OCI-LY7 (cell line): ENCODE data around the gene RALB. TPM values are rescaled to one million over a fixed set of nuclear protein-coding genes. Genes with fewer than 3 reads are reported as not detected.
"Not testable (repeated sequence)": the region's sequence is repeated elsewhere in the genome, so short reads cannot be mapped to it uniquely, and the experiment has no call there.

Experiments used
- BruUV-seq: library from RNA; stranded (reverse); fragments of 400-500 nt; replicated peaks from 2 replicates; lab custom pipeline; 2021; lab: Mats Ljungman, UMichigan
- CTCF ChIA-PET: fragments of 300-600 bp; sonication (Branson Sonifier 250); formaldehyde crosslinking; loops from one replicate; lab custom pipeline; 2022; ENCODE audit warnings: antibody characterized with exemption; ENCODE audit not compliant: unreplicated experiment; lab: Charles Lee
- POLR2A ChIA-PET: fragments of 300-600 bp; sonication (Branson Sonifier 250); formaldehyde crosslinking; loops from one replicate; lab custom pipeline; 2022; ENCODE audit warnings: antibody characterized with exemption; lab: Charles Lee
- DNase-seq: peaks from one replicate; pipeline ENCODE4 v3.0.0-alpha.2; 2015; ENCODE audit warnings: low spot score
- H2AFZ ChIP-seq: fragments of 200-600 bp; sonication (generic), shearing (Covaris generic); 2 replicates; pipeline ENCODE4 v1.6.1; 2014; ENCODE audit warnings: mild to moderate bottlenecking, antibody characterized with exemption, low read length, moderate library complexity
- H3K27ac ChIP-seq: fragments of 200-600 bp; sonication (generic); 2 replicates; pipeline ENCODE4 v1.5.1; 2014; ENCODE audit warnings: mixed run types, low read depth, mild to moderate bottlenecking, moderate library complexity, low read length, inconsistent platforms; ENCODE audit not compliant: poor library complexity, severe bottlenecking
- H3K36me3 ChIP-seq: fragments of 200-600 bp; sonication (generic); 2 replicates; pipeline ENCODE4 v1.6.1; 2014; ENCODE audit warnings: mild to moderate bottlenecking, antibody characterized with exemption, low read length, moderate library complexity, mixed read lengths; ENCODE audit not compliant: insufficient read depth
- H3K4me1 ChIP-seq: fragments of 200-600 bp; sonication (generic); 2 replicates; pipeline ENCODE4 v1.5.1; 2014; ENCODE audit warnings: mild to moderate bottlenecking, low read length; ENCODE audit not compliant: insufficient read depth, poor library complexity, severe bottlenecking
- H3K4me2 ChIP-seq: fragments of 200-600 bp; sonication (generic); 2 replicates; pipeline ENCODE4 v1.6.1; 2014; ENCODE audit warnings: mild to moderate bottlenecking, low read length
- H3K4me3 ChIP-seq: fragments of 200-600 bp; sonication (generic); 2 replicates; pipeline ENCODE4 v1.5.1; 2014; ENCODE audit warnings: mild to moderate bottlenecking, low read depth, low read length; ENCODE audit not compliant: poor library complexity, severe bottlenecking
- H3K79me2 ChIP-seq: fragments of 200-600 bp; sonication (generic); 2 replicates; pipeline ENCODE4 v1.6.1; 2016; ENCODE audit warnings: low read depth, mild to moderate bottlenecking, low read length, moderate library complexity, mixed read lengths; ENCODE audit not compliant: insufficient read depth
- H3K9me2 ChIP-seq: fragments of 200-600 bp; sonication (generic); 2 replicates; pipeline ENCODE4 v1.6.1; 2016; ENCODE audit warnings: mild to moderate bottlenecking, low read length, mixed read lengths; ENCODE audit not compliant: insufficient read depth
- H3K9me3 ChIP-seq: fragments of 200-600 bp; sonication (generic); 2 replicates; pipeline ENCODE4 v1.6.1; 2014; ENCODE audit warnings: mild to moderate bottlenecking, mixed run types, low read length, mixed read lengths
- H4K20me1 ChIP-seq: fragments of 200-600 bp; sonication (generic); 2 replicates; pipeline ENCODE4 v1.6.1; 2014; ENCODE audit warnings: mild to moderate bottlenecking, antibody characterized with exemption, low read length, moderate library complexity, mixed read lengths; ENCODE audit not compliant: insufficient read depth
- EZH2phosphoT487 ChIP-seq: fragments of 200-600 bp; sonication (generic); IDR thresholded peaks from 2 replicates; pipeline ENCODE4 v1.6.1; 2018; ENCODE audit warnings: low read depth, borderline replicate concordance, mild to moderate bottlenecking, mixed run types, antibody characterized with exemption, low read length, moderate library complexity, mixed read lengths
- intact Hi-C: fragments of 100-400 bp; cut with micrococcal nuclease; formaldehyde crosslinking; loops from one replicate; pipeline ENCODE4 v1.10.0; 2022; ENCODE audit not compliant: unreplicated experiment
- total RNA-seq, 2 experiments: library from RNA; depleted of rRNA in 1 of 2; stranded (reverse); fragments of >200 nt in 1 of 2; shearing (Covaris generic) in 1 of 2; gene quantifications; 2 replicates each; pipeline ENCODE4 v1.2.3, GENCODE V29; 2014 to 2022
- TF ChIP-seq, protein P1 (sequence below): fragments of 200-600 bp; sonication (generic); conservative IDR thresholded peaks from 2 replicates; pipeline ENCODE4 v1.5.1; 2014; ENCODE audit warnings: mild to moderate bottlenecking, antibody characterized with exemption, low read length, moderate library complexity, mixed read lengths

The RALB gene
- total RNA-seq, 2 experiments from 2014 or later = 16.2 to 23.6 TPM

DNA sequence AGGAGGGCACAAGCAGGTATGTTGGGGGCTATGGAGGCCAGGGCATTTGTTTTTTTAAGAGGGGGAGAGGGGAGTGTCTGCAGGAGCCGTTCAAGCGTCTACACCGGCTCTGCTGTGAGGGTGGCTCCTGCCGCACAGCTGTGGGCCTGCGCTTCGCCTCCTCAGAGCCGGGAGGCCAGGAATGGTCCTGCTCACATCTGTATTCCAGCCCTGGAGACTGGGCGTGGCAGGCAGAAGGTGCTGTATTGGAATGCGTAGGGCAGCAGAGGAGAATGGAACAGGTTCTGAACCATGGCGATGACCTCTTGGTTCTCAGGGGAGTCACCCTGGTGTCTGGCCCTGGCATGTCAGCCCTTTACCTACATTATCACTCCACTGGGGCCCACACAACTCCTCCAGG, 66.5 kb downstream of the RALB start:
- BruUV-seq = no TSS peak

DNA sequence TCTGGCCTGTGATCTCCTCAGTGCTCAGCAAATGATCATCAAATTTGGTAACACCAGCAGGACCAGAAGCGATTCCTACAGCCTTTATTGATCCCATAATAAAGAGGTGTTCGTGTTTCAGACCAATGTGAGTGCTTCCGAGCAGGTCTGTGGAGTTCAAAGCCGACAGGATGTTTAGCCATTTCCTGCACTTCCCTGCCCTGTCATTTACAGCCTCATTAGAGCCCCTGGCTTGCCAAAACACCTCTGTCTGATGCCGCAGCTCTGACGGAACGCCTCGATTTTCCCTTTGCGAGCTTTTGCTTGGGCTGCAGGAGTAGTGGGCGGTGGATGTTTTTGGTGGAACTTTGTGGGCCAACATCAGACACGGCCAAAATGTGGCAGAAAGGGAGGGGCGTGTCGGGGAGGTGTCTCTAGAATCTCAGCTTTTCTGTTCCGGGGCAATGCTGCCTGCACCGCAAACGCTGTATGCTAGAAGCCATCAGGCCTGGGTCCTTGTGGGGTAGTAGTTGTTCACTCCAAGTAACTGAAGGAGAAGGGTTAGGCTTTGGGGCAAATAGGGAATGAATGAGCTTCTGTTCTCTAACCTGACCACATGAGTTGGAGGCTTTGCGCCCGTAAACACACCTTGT, 67.2 kb downstream of the RALB start:
- TF ChIP-seq, protein P1, sequence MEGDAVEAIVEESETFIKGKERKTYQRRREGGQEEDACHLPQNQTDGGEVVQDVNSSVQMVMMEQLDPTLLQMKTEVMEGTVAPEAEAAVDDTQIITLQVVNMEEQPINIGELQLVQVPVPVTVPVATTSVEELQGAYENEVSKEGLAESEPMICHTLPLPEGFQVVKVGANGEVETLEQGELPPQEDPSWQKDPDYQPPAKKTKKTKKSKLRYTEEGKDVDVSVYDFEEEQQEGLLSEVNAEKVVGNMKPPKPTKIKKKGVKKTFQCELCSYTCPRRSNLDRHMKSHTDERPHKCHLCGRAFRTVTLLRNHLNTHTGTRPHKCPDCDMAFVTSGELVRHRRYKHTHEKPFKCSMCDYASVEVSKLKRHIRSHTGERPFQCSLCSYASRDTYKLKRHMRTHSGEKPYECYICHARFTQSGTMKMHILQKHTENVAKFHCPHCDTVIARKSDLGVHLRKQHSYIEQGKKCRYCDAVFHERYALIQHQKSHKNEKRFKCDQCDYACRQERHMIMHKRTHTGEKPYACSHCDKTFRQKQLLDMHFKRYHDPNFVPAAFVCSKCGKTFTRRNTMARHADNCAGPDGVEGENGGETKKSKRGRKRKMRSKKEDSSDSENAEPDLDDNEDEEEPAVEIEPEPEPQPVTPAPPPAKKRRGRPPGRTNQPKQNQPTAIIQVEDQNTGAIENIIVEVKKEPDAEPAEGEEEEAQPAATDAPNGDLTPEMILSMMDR = no peak
- no peak for TF ChIP-seq EZH2phosphoT487
- ChIA-PET CTCF (no interaction called here), POLR2A (interaction anchor here (0.7 kb wide), 1 partner anchor 440 kb away, joined by 5 read pairs; no protein-coding TSS in a partner anchor)
- Histone ChIP-seq H3K4me1 (no peaks in the 10 kb centered on the region), H3K27ac (no peak overlapping the region), H3K4me2 (no peak overlapping the region), H3K36me3 (no peaks in the 10 kb centered on the region), H3K9me2 (no peaks in the 10 kb centered on the region), H3K9me3 (no peaks in the 10 kb centered on the region), H3K79me2 (no peaks in the 10 kb centered on the region), H4K20me1 (no peaks in the 10 kb centered on the region), H3K4me3 (no peak overlapping the region), H2AFZ (no peak overlapping the region)
- intact Hi-C loops = no loop called here
- no TSS peak for BruUV-seq
- no peak for DNase-seq

More for the DNA sequence above, 66.5 kb downstream of the RALB start:
- Histone ChIP-seq H3K9me3 (no peaks in the 10 kb centered on the region), H3K36me3 (no peaks in the 10 kb centered on the region), H3K4me1 (no peaks in the 10 kb centered on the region), H3K4me3 (no peak overlapping the region), H4K20me1 (no peaks in the 10 kb centered on the region), H2AFZ (no peak overlapping the region), H3K4me2 (no peak overlapping the region), H3K9me2 (no peaks in the 10 kb centered on the region), H3K79me2 (no peaks in the 10 kb centered on the region), H3K27ac (no peak overlapping the region)
- ChIA-PET POLR2A (no interaction called here), CTCF (no interaction called here)
- no peak for DNase-seq
- no peak for TF ChIP-seq EZH2phosphoT487
- TF ChIP-seq, protein P1 = no peak
- intact Hi-C loops = no loop called here

DNA sequence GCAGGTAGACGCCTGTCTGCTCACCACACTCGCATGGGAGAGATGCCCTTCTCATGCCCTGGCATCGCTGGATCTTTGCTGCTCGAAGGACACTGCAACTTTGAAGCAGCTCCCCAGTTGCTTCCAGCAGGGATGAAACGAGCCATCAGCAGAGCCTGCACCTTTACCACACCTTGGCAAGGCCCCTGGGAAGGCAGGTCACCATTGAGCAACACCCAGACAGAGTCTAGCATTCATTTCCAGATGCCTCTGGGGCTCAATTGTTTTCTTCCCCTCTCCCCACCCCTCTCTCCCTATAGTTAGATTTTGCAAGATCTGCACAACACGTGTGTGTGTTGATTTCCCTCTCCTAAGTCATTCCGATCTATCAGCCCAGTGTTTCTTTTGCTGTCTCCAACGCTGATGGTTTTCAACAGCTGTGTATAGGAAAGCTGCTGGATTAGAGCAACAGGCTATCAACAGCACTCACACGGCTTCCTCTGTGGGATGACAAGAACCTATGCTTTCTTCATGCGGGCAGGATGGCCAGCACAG, 67.7 kb downstream of the RALB start:
- Histone ChIP-seq H3K9me3 (no peaks in the 10 kb centered on the region), H3K4me1 (no peaks in the 10 kb centered on the region), H3K27ac (no peak overlapping the region), H2AFZ (no peak overlapping the region), H3K4me2 (no peak overlapping the region), H3K36me3 (no peaks in the 10 kb centered on the region), H3K4me3 (no peak overlapping the region), H3K79me2 (no peaks in the 10 kb centered on the region), H4K20me1 (no peaks in the 10 kb centered on the region), H3K9me2 (no peaks in the 10 kb centered on the region)
- CTCF ChIA-PET = no interaction called here
- intact Hi-C loops = no loop called here
- DNase-seq = no peak
- TF ChIP-seq, protein P1 = no peak
- TF ChIP-seq EZH2phosphoT487 = no peak
- POLR2A ChIA-PET = interaction anchor here (0.7 kb wide), 1 partner anchor 441 kb away, joined by 5 read pairs; no protein-coding TSS in a partner anchor
- BruUV-seq = no TSS peak

DNA sequence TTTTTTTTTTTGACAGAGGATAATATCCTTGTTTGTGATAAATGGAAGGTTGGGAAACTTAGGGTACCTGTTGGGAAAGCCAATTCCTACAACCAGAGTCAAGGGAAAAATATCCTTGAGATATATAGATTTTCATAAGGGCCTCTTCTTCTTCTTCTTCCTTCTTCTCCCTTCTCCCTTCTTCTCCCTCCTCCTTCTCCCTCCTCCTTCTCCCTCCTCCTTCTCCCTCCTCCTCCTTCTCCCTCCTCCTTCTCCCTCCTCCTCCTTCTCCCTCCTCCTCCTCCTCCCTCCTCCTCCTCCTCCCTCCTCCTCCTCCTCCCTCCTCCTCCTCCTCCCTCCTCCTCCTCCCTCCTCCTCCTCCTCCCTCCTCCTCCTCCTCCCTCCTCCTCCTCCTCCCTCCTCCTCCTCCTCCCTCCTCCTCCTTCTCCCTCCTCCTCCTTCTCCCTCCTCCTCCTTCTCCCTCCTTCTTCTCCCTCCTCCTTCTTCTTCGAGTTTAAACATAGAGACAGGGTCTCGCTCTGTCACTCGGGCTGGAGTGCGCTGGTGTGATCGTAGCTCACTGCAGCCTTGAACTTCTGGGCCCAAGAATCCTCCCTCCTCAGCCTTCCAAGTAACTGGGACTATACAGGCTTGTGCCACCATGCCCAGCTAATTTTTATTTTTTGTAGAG, 68.4 kb downstream of the RALB start:
- H3K36me3 ChIP-seq, H4K20me1 ChIP-seq, H3K79me2 ChIP-seq, H3K4me1 ChIP-seq, H2AFZ ChIP-seq, DNase-seq, H3K9me3 ChIP-seq, CTCF ChIA-PET, H3K4me3 ChIP-seq, H3K9me2 ChIP-seq, BruUV-seq, intact Hi-C loops, H3K4me2 ChIP-seq, H3K27ac ChIP-seq: not testable (repeated sequence)
- POLR2A ChIA-PET = interaction anchor here (0.7 kb wide), 1 partner anchor 441 kb away, joined by 5 read pairs; no protein-coding TSS in a partner anchor
